HG03097 (cell line): ENCODE results near the gene BAIAP2L2.

Experiments used
- ATAC-seq: cut with Tn5 transposase; IDR thresholded peaks from one replicate; pipeline ENCODE4 v1.9.1; 2021; ENCODE audit not compliant: unreplicated experiment, low FRiP score

The BAIAP2L2 gene

GRCh38 chr22:38070250-38070921 is 40.1 kb downstream of the BAIAP2L2 start:
- no peak for ATAC-seq

GRCh38 chr22:38069372-38070249 is 40.9 kb downstream of the BAIAP2L2 start:
- no peak for ATAC-seq

GRCh38 chr22:38068641-38069371 is 41.7 kb downstream of the BAIAP2L2 start:
- no peak for ATAC-seq

GRCh38 chr22:38067761-38068360 is 42.6 kb downstream of the BAIAP2L2 start:
- ATAC-seq, result no peak

GRCh38 chr22:38067028-38067415 is 43.5 kb downstream of the BAIAP2L2 start:
- no peak for ATAC-seq

GRCh38 chr22:38066381-38067027 is 44.0 kb downstream of the BAIAP2L2 start:
- no peak for ATAC-seq

GRCh38 chr22:38065539-38065938 is 44.9 kb downstream of the BAIAP2L2 start:
- ATAC-seq, result no peak

GRCh38 chr22:38062791-38063190 is 47.7 kb downstream of the BAIAP2L2 start:
- no peak for ATAC-seq

- no peak for ATAC-seq
These were observed 53.3 kb downstream of the BAIAP2L2 start, which contains the start of gene PICK1 for GRCh38 chr22:38056969-38057891. Gene PICK1, plus strand, starts transcription at chr22:38057404. Its CDS starts 406 bp downstream, at chr22:38057810.

GRCh38 chr22:38051900-38052862 is 58.3 kb downstream of the BAIAP2L2 start:
- ATAC-seq, result no peak

GRCh38 chr22:38051261-38051660 is 59.2 kb downstream of the BAIAP2L2 start:
- ATAC-seq, result no peak

GRCh38 chr22:38050720-38051119 is 59.8 kb downstream of the BAIAP2L2 start:
- ATAC-seq, result no peak

GRCh38 chr22:38049812-38050619 is 60.5 kb downstream of the BAIAP2L2 start:
- no peak for ATAC-seq

- no peak for ATAC-seq
These were observed 64.3 kb downstream of the BAIAP2L2 start for GRCh38 chr22:38046070-38046748.

GRCh38 chr22:38043151-38044039 is 67.1 kb downstream of the BAIAP2L2 start:
- ATAC-seq, result no peak

GRCh38 chr22:38042488-38042790 is 68.0 kb downstream of the BAIAP2L2 start:
- no peak for ATAC-seq
